H9 (cell line): Measurements from ENCODE around the gene CPA2. TPM values are rescaled to one million over a fixed set of nuclear protein-coding genes. Genes with fewer than 3 reads are reported as not detected.

ENCODE experiments used
- DNase-seq: peaks from one replicate; pipeline ENCODE4 v3.0.0-alpha.2; 2017
- H2AFZ ChIP-seq: one replicate; pipeline ENCODE4 v1.6.1; 2013; ENCODE audit warnings: mild to moderate bottlenecking, low read length, control low read depth, moderate library complexity
- H2AK5ac ChIP-seq: 2 replicates; pipeline ENCODE4 v1.6.1; 2013; ENCODE audit warnings: low read length, control low read depth, mixed read lengths; ENCODE audit not compliant: insufficient read length
- H2BK120ac ChIP-seq: one replicate; pipeline ENCODE4 v1.6.1; 2013; ENCODE audit warnings: low read depth, mild to moderate bottlenecking, low read length, control low read depth, inconsistent platforms; ENCODE audit not compliant: poor library complexity, severe bottlenecking
- H2BK12ac ChIP-seq: 2 replicates; pipeline ENCODE4 v1.6.1; 2013; ENCODE audit warnings: low read length, control low read depth, mixed read lengths, low read depth; ENCODE audit not compliant: insufficient read length
- H2BK15ac ChIP-seq: 2 replicates; pipeline ENCODE4 v1.6.1; 2013; ENCODE audit warnings: low read depth, low read length, control low read depth
- H2BK20ac ChIP-seq: one replicate; pipeline ENCODE4 v1.6.1; 2013; ENCODE audit warnings: low read depth, mild to moderate bottlenecking, low read length, control low read depth, inconsistent platforms; ENCODE audit not compliant: poor library complexity, severe bottlenecking
- H2BK5ac ChIP-seq: 2 replicates; pipeline ENCODE4 v1.6.1; 2013; ENCODE audit warnings: low read length, control low read depth, mixed read lengths; ENCODE audit not compliant: insufficient read length
- H3K14ac ChIP-seq: 2 replicates; pipeline ENCODE4 v1.6.1; 2013; ENCODE audit warnings: low read length, control low read depth; ENCODE audit not compliant: insufficient read depth
- H3K18ac ChIP-seq: 2 replicates; pipeline ENCODE4 v1.6.1; 2013; ENCODE audit warnings: low read depth, mild to moderate bottlenecking, mixed read lengths, low read length, control low read depth; ENCODE audit not compliant: insufficient read length
- H3K23ac ChIP-seq: 2 replicates; pipeline ENCODE4 v1.6.1; 2013; ENCODE audit warnings: low read length, control low read depth, mixed read lengths, low read depth; ENCODE audit not compliant: insufficient read length
- H3K23me2 ChIP-seq: 2 replicates; pipeline ENCODE4 v1.6.1; 2013; ENCODE audit warnings: low read depth, mild to moderate bottlenecking, mixed read lengths, low read length, control low read depth; ENCODE audit not compliant: insufficient read length, poor library complexity, severe bottlenecking
- H3K27ac ChIP-seq: 2 replicates; pipeline ENCODE4 v1.5.1; 2013; ENCODE audit warnings: low read length, control low read depth, mixed read lengths, low read depth; ENCODE audit not compliant: insufficient read length
- H3K27me3 ChIP-seq: 2 replicates; pipeline ENCODE4 v1.6.1; 2013; ENCODE audit warnings: low read length, control low read depth, inconsistent platforms; ENCODE audit not compliant: insufficient read depth
- H3K4ac ChIP-seq: 2 replicates; pipeline ENCODE4 v1.6.1; 2013; ENCODE audit warnings: low read depth, mild to moderate bottlenecking, control low read depth, inconsistent platforms, low read length, moderate library complexity
- H3K4me1 ChIP-seq: 2 replicates; pipeline ENCODE4 v1.6.1; 2013; ENCODE audit warnings: low read length, control low read depth, inconsistent platforms; ENCODE audit not compliant: insufficient read depth
- H3K4me2 ChIP-seq: 2 replicates; pipeline ENCODE4 v1.6.1; 2013; ENCODE audit warnings: low read length, control low read depth, mixed read lengths; ENCODE audit not compliant: insufficient read length, insufficient read depth
- H3K56ac ChIP-seq: 2 replicates; pipeline ENCODE4 v1.6.1; 2013; ENCODE audit warnings: low read depth, mild to moderate bottlenecking, mixed read lengths, low read length, control low read depth; ENCODE audit not compliant: insufficient read length
- H3K79me1 ChIP-seq: 2 replicates; pipeline ENCODE4 v1.6.1; 2013; ENCODE audit warnings: low read depth, mild to moderate bottlenecking, moderate library complexity, low read length, control low read depth, inconsistent platforms; ENCODE audit not compliant: insufficient read depth, poor library complexity, severe bottlenecking
- H3K79me2 ChIP-seq: 2 replicates; pipeline ENCODE4 v1.6.1; 2013; ENCODE audit warnings: low read length, control low read depth, inconsistent platforms; ENCODE audit not compliant: insufficient read depth
- H3K9ac ChIP-seq: 2 replicates; pipeline ENCODE4 v1.6.1; 2013; ENCODE audit warnings: low read length, control low read depth, mixed read lengths; ENCODE audit not compliant: insufficient read length; ENCODE audit errors: extremely low read depth
- H3K9me3 ChIP-seq: one replicate; pipeline ENCODE4 v1.6.1; 2013; ENCODE audit warnings: low read depth, low read length, inconsistent platforms; ENCODE audit not compliant: control insufficient read depth
- H3T11ph ChIP-seq: one replicate; pipeline ENCODE4 v1.6.1; 2013; ENCODE audit warnings: mild to moderate bottlenecking, low read length, control low read depth, inconsistent platforms
- H4K20me1 ChIP-seq: one replicate; pipeline ENCODE4 v1.6.1; 2013; ENCODE audit not compliant: control insufficient read depth, insufficient read length, insufficient read depth
- H4K5ac ChIP-seq: 2 replicates; pipeline ENCODE4 v1.6.1; 2013; ENCODE audit warnings: low read depth, mild to moderate bottlenecking, mixed read lengths, low read length, control low read depth; ENCODE audit not compliant: insufficient read length
- H4K8ac ChIP-seq: replicated peaks from 2 replicates; pipeline ENCODE4 v1.6.1; 2013; ENCODE audit warnings: low read length, control low read depth, mixed read lengths, low read depth; ENCODE audit not compliant: insufficient read length
- H4K91ac ChIP-seq: 2 replicates; pipeline ENCODE4 v1.6.1; 2013; ENCODE audit warnings: low read depth, mild to moderate bottlenecking, moderate library complexity, mixed read lengths, low read length, control low read depth; ENCODE audit not compliant: insufficient read length
- H3K27ac Mint-ChIP-seq, 3 experiments: 2 replicates in 2 of 3; 3 replicates in 1 of 3; pipeline ENCODE4 v1.8.0; 2020 to 2021; ENCODE audit warnings: mixed read lengths in 3 of 3, mild to moderate bottlenecking in 1 of 3, moderate library complexity in 1 of 3
- H3K27me3 Mint-ChIP-seq: 2 replicates; pipeline ENCODE4 v1.8.0; 2021; ENCODE audit warnings: low read depth, mild to moderate bottlenecking, moderate library complexity, mixed read lengths
- H3K36me3 Mint-ChIP-seq, 3 experiments: 2 replicates in 2 of 3; 3 replicates in 1 of 3; pipeline ENCODE4 v1.8.0; 2020 to 2021; ENCODE audit warnings: low read depth in 3 of 3, mixed read lengths in 3 of 3; ENCODE audit not compliant: insufficient read depth in 1 of 3
- H3K4me1 Mint-ChIP-seq, 2 experiments: 2 replicates each; pipeline ENCODE4 v1.8.0; 2020; ENCODE audit warnings: mixed read lengths in 2 of 2
- H3K4me3 Mint-ChIP-seq, 2 experiments: 2 replicates in 1 of 2; 3 replicates in 1 of 2; pipeline ENCODE4 v1.8.0; 2020 to 2021; ENCODE audit warnings: mild to moderate bottlenecking in 2 of 2, mixed read lengths in 2 of 2, moderate library complexity in 1 of 2
- H3K9me3 Mint-ChIP-seq, 2 experiments: 2 replicates in 1 of 2; 3 replicates in 1 of 2; pipeline ENCODE4 v1.8.0; 2020; ENCODE audit warnings: mild to moderate bottlenecking in 2 of 2, mixed read lengths in 2 of 2, moderate library complexity in 1 of 2
- CTCF ChIP-seq: fragments of 200-600 bp; sonication (generic); conservative IDR thresholded peaks from 3 replicates; pipeline ENCODE4 v1.8.0; 2021; ENCODE audit warnings: antibody characterized with exemption, mild to moderate bottlenecking
- WGBS: extraction: QIAGEN DNeasy Blood & Tissue Kit; methylation state at CpG from one replicate; pipeline ENCODE4 v1.1.7; 2013; ENCODE audit warnings: missing lambda C conversion rate, low lambda C conversion rate, mixed read lengths; ENCODE audit not compliant: insufficient read length; ENCODE audit errors: extremely low coverage; 5-methylcytosine and 5-hydroxymethylcytosine counted together
- total RNA-seq: library from RNA; stranded (reverse); gene quantifications from 2 replicates; pipeline ENCODE4 v1.2.1, GENCODE V29; 2021

The CPA2 gene
- total RNA-seq, 1 experiment from 2014 or later, result not detected

GRCh38 chr7:130309986-130310385 is 43.3 kb downstream of the CPA2 start:
- Histone ChIP-seq H3K79me2 (no peaks in the 10 kb centered on the region), H3K27ac (no peak overlapping the region), H3T11ph (no peak overlapping the region), H2AK5ac (no peak overlapping the region), H3K56ac (no peak overlapping the region), H4K8ac (no peak overlapping the region), H2BK12ac (no peak overlapping the region), H3K9me3 (no peaks in the 10 kb centered on the region), H3K23ac (no peak overlapping the region), H4K20me1 (no peaks in the 10 kb centered on the region), H2BK120ac (no peak overlapping the region), H3K14ac (no peak overlapping the region), H3K18ac (no peak overlapping the region), H3K79me1 (no peaks in the 10 kb centered on the region), H3K4me2 (no peak overlapping the region), H3K9ac (no peak overlapping the region), H2BK20ac (no peak overlapping the region), H4K5ac (no peak overlapping the region), H2BK15ac (no peak overlapping the region), H2BK5ac (no peak overlapping the region), H2AFZ (no peak overlapping the region), H4K91ac (no peak overlapping the region), H3K4me1 (no peaks in the 10 kb centered on the region), H3K23me2 (no peaks in the 10 kb centered on the region), H3K27me3 (no peaks in the 10 kb centered on the region), H3K4ac (no peak overlapping the region)
- WGBS, result no CpG with 5 or more reads among the region's 6 CpGs
- no peak overlapping the region for H3K27ac Mint-ChIP-seq
- DNase-seq, result no peak
- no peaks in the 10 kb centered on the region; the same call in 1 of the 2 replicates for H3K27me3 Mint-ChIP-seq
- H3K4me3 Mint-ChIP-seq, result no peak overlapping the region
- no peaks in the 10 kb centered on the region for H3K4me1 Mint-ChIP-seq
- peaks cover 0 to 13% (median 5%) of the 10 kb centered on the region in 3 experiments; a peak in 5 of 7 replicates for H3K36me3 Mint-ChIP-seq
- no peak for TF ChIP-seq CTCF
- peaks cover 9 to 13% of the 10 kb centered on the region in 2 experiments for H3K9me3 Mint-ChIP-seq
